Skin of body (tissue), 2 donors: Measurements from ENCODE around the gene WDR81. TPM values are rescaled to one million over a fixed set of nuclear protein-coding genes. Genes with fewer than 3 reads are reported as not detected.
A peak's percentile ranks its signal among the peaks of the same experiment; 100 is the strongest.
"Not testable (repeated sequence)": the region's sequence is repeated elsewhere in the genome, so short reads cannot be mapped to it uniquely, and the experiment has no call there.

Experiments used
- DNase-seq: peaks from one replicate; lab custom pipeline; 2025; lab: John Stamatoyannopoulos, UW
- total RNA-seq: library from RNA; depleted of rRNA; stranded (reverse); fragments of >200 nt; gene quantifications from one replicate; pipeline ENCODE4 v1.2.3, GENCODE V29; 2014

WDR81 gene
- total RNA-seq, 1 donor from 2014 or later: 10.6 TPM

DNA sequence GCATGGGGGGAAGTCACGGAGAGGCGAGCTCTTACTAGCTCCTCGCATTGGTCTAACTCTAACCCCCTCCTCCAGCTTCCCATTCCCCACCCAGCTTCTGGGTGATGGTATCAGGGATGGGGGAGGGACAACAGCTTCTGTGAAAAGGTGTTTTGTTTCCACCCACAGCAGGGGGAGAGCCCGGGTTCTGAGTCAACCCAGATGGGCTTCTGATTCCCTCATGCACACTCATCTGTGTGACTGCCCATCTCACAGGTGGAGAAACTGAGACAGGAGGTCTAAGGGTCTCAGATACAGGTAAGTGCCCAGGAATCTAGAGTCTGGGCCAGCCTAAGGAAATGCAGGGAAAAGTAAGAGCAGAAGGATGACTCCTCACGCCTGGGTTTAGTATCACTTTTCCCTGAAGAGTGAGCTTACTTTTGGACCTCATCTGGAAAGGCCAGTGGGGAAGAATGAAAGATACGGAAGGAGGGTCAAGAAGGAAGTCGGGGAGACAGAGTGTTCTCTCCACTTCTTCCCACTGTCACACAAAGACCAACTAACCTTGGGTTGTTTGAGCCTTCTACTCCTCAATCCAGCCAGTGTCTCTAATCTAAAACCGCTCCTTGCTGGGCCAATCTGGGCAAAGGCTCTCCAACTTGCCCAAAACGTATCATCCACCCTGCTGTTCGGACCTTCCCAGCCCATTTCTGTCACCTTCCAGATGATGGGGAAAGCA, 11.2 kb upstream of the WDR81 start:
- DNase-seq: no peak

DNA sequence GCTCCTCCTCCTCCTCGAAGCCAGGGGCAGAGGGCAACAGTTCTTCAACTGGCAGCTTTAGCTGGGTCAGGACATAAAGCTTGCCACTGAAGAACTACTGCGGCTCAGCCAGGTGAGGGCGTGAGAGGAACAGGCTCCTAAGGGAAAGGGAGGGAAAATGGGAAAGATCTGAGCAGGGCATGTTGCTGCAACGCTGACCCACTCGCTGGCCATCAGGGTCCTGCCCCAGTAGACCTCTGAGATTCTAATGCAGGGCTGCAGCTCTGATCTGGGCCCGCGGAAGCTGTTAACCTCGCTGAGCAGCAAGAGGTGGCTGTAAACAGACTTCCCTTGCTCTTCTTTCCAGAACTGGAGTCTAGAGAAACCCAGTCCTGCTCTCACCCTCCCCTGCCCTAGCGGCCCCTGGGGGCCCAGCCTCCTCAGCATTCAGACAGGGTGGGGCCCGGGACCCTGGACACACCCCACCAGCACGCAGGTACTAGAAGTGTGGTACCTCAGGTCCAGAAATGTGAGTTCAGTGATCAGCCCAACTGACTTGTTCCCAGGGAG, 10.6 kb upstream of the WDR81 start:
- peak; percentile 22 for DNase-seq

- DNase-seq: peak; percentile 94
Observed at GRCh38 chr17:1714427-1714979, 10.0 kb upstream of the WDR81 start.

- peak; percentile 89 for DNase-seq
Observed at GRCh38 chr17:1714980-1715802, 9.3 kb upstream of the WDR81 start.

GRCh38 chr17:1715803-1716075, 8.8 kb upstream of the WDR81 start:
- DNase-seq: no peak

DNA sequence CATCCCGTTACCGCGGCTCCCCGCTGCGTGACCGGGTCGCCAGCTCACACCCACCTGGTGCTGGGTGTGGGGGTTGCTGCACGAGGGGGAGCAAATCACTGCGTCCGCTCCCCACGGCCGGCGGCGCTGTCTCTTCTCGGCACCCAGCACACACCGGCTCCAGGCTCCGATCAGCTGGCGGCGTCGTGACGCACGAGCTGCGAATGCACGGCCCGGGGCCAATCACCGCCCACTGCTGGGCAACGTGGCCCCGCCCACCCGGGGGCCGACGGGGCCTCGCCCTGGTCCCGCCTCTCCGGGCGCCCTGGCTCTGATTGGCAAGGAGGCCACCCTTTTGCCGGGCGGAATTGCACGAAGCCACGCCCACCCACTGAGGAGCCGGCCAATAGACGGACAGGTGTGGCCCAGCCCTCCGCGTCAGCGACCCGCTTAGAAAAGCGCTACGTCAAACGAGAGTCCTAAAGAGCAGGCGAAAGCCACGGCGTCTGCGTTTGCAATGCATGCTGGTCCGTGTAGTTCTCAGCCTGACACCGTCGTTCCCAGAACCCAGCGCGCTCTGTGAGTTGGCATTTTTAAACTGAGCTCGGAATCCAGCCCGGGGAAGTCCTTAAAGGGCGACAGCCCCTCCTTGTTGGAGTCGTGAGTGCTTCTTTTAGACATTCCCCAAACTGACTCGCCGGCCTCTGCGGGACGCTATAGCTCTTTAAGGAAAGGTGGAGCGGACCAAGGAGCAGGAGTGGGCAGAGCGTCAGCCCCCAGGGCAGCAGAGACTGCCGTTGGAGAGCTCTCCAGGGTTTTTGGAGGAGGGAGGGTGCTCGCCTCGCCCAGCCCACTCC, 8.2 kb upstream of the WDR81 start:
- DNase-seq: peak; percentile 100

GRCh38 chr17:1716912-1717695, 7.4 kb upstream of the WDR81 start:
- DNase-seq: peak; percentile 92

- DNase-seq: no peak
Observed at GRCh38 chr17:1718362-1719165, 5.9 kb upstream of the WDR81 start.

DNA sequence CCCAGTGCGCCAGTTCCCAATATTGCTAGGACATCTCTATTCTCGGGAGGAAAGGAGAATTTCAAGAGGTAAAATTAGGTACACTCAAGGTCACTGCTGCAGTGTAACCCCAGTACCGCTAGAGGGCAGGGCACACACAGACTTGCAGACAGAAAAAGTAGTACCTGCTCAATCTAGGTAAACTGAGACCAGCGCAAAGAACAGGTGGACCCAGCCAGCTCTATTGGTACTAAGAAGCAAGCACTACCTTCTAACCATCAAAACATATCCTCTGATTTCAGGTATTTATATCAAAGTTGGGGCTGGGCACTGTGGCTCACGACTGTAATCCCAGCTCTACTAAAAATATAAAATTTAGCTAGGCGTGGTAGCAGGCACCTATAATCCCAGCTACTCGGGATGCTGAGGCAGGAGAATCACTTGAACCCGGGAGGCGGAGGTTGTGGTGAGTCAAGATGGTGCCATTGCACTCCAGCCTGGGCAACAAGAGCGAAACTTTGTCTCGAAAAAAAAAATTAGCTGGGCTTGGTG, 3.6 kb upstream of the WDR81 start:
- DNase-seq: peak; percentile 40

DNA sequence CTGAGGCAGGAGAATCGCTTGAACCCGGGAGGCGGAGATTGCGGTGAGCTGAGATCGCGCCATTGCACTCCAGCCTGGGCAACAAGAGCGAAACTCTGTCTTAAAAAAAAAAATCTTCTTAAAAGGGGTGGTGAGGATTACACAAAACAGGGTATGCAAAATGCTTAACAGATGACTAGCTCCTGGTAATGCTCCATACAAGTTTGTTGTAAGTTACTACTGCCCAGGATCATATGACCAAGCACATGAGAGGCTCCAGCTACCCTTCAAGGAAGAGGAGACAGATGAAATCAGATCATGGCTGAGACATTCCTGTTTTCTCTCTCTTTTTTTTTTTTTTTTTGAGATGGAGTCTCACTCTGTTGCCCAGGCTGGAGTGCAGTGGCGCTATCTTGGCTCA, 2.5 kb upstream of the WDR81 start:
- not testable (repeated sequence) for DNase-seq

- no peak for DNase-seq
Observed at GRCh38 chr17:1724869-1725641, 551 bp downstream of the WDR81 start.

DNA sequence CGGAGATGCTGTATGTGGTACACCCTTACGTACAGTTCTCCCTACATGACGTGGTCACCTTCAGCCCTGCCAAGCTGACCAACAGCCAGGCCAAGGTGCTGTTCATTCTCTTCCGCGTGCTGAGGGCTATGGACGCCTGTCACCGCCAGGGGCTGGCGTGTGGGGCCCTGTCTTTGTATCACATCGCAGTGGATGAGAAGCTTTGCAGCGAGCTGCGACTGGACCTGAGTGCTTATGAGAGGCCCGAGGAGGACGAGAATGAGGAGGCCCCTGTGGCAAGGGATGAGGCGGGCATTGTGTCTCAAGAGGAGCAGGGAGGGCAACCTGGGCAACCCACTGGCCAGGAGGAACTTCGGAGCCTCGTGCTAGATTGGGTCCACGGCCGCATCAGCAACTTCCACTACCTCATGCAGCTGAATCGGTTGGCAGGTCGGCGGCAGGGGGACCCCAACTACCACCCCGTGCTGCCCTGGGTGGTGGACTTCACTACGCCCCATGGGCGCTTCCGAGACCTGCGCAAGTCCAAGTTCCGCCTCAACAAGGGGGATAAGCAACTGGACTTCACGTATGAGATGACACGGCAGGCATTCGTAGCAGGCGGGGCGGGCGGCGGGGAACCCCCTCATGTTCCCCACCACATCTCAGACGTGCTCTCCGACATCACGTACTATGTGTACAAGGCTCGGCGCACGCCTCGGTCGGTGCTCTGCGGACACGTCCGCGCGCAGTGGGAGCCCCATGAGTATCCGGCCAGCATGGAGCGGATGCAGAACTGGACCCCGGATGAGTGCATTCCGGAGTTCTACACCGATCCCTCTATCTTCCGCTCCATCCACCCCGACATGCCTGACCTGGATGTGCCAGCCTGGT, 1.4 kb downstream of the WDR81 start:
- no peak for DNase-seq

- no peak for DNase-seq
Observed at GRCh38 chr17:1726626-1727257, 2.2 kb downstream of the WDR81 start.

GRCh38 chr17:1727258-1727789, 2.8 kb downstream of the WDR81 start:
- DNase-seq: no peak

DNA sequence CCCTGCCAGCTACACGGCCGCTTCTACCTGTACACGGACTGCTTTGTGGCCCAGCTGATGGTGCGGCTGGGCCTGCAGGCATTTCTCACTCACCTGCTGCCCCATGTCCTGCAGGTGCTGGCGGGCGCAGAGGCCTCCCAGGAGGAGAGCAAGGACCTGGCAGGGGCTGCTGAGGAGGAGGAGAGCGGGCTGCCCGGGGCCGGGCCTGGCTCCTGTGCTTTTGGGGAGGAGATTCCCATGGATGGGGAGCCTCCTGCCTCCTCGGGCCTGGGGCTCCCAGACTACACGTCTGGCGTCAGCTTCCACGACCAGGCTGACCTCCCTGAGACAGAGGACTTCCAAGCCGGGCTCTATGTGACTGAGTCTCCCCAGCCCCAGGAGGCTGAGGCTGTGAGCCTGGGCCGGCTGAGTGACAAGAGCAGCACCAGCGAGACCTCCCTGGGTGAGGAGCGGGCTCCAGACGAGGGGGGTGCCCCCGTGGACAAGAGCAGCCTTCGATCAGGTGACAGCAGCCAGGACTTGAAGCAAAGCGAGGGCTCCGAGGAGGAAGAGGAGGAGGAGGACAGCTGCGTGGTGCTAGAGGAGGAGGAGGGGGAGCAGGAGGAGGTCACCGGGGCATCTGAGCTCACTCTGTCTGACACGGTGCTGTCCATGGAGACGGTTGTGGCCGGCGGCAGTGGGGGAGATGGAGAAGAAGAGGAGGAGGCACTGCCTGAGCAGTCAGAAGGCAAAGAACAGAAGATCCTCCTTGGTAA, 3.5 kb downstream of the WDR81 start:
- no peak for DNase-seq

DNA sequence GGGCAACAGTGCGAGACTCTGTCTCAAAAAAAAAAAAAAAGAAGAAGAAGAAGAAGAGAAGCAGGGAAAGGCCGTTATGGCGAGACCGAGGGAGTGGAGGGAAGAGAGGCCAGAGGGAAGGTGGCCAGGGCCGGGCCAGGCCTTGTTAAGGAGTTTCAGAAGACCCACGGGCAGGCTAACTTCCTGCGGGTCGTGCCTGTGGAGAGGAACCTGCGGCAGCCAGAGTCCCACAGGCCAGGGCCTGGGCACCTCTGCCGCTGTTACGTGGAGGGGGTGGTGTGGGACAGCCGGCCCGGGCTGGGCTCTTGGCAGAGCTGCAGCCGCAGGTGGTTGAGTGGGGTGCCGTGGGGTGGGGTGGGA, 5.4 kb downstream of the WDR81 start:
- no peak for DNase-seq
